Muscle layer of duodenum (tissue), 2 donors: Measurements from ENCODE around the gene OR10C1.

ENCODE experiments used
- H3K27ac ChIP-seq: one replicate; pipeline ENCODE4 v1.7.0; 2013; ENCODE audit warnings: mild to moderate bottlenecking, low read length
- H3K27me3 ChIP-seq: one replicate; pipeline ENCODE4 v1.7.0; 2013; ENCODE audit warnings: low read depth, mild to moderate bottlenecking, control low read depth, low read length
- H3K36me3 ChIP-seq, 2 donors: one replicate each; pipeline ENCODE4 v1.7.0; 2013; ENCODE audit warnings: low read length in 2 of 2, control low read depth in 1 of 2, mild to moderate bottlenecking in 1 of 2; ENCODE audit not compliant: insufficient read depth in 2 of 2, control insufficient read depth in 1 of 2
- H3K4me1 ChIP-seq, 2 donors: one replicate each; pipeline ENCODE4 v1.7.0; 2013; ENCODE audit warnings: low read length in 2 of 2, mild to moderate bottlenecking in 2 of 2, control low read depth in 1 of 2, moderate library complexity in 1 of 2; ENCODE audit not compliant: insufficient read depth in 2 of 2, control insufficient read depth in 1 of 2
- H3K4me3 ChIP-seq, 2 donors: one replicate each; pipeline ENCODE4 v1.7.0; 2013; ENCODE audit warnings: low read length in 2 of 2, low read depth in 1 of 2, mild to moderate bottlenecking in 1 of 2
- H3K9me3 ChIP-seq, 2 donors: one replicate each; pipeline ENCODE4 v1.7.0; 2013; ENCODE audit warnings: low read length in 2 of 2, control low read depth in 1 of 2, mild to moderate bottlenecking in 1 of 2; ENCODE audit not compliant: control insufficient read depth in 1 of 2
- donor health status: healthy.

The OR10C1 gene

GRCh38 chr6:29478740-29479139 lies 39.6 kb downstream of the OR10C1 start:
- Histone ChIP-seq H3K27ac (no peak overlapping the region), H3K4me3 (no peak overlapping the region), H3K9me3 (no peaks in the 10 kb centered on the region), H3K36me3 (no peaks in the 10 kb centered on the region), H3K4me1 (no peaks in the 10 kb centered on the region), H3K27me3 (no peaks in the 10 kb centered on the region)

- H3K27me3 ChIP-seq = no peaks in the 10 kb centered on the region
- no peaks in the 10 kb centered on the region for H3K36me3 ChIP-seq
- no peaks in the 10 kb centered on the region for H3K4me1 ChIP-seq
- H3K4me3 ChIP-seq = no peak overlapping the region
- H3K9me3 ChIP-seq = no peaks in the 10 kb centered on the region
- H3K27ac ChIP-seq = no peak overlapping the region
Measured at GRCh38 chr6:29479560-29479959, 40.5 kb downstream of the OR10C1 start.

- no peaks in the 10 kb centered on the region for H3K9me3 ChIP-seq
- H3K27me3 ChIP-seq = no peaks in the 10 kb centered on the region
- no peak overlapping the region for H3K27ac ChIP-seq
- no peaks in the 10 kb centered on the region for H3K4me1 ChIP-seq
- H3K4me3 ChIP-seq = no peak overlapping the region
- H3K36me3 ChIP-seq = no peaks in the 10 kb centered on the region
Measured at GRCh38 chr6:29483186-29483585, 44.1 kb downstream of the OR10C1 start.

DNA sequence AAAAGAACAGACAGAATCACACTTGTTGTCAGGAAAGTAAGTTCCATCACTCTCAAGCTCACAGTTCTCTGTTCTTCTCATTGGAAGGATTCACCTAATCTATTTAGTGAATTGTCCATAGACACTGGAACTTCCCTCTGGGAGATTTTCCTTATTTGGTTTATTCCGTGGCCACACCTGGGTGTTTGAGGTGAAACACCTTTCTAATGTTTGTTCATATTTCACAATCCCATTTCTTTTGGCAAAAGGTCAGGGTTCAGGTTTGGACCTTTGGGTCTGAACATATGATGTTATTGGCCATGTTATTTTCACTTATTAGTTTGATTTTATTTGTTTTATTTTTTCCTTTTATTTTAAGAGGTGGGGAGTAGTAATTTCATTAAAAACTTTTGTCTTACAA lies 44.6 kb downstream of the OR10C1 start:
- H3K4me3 ChIP-seq = no peak overlapping the region
- no peaks in the 10 kb centered on the region for H3K9me3 ChIP-seq
- H3K27ac ChIP-seq = no peak overlapping the region
- no peaks in the 10 kb centered on the region for H3K27me3 ChIP-seq
- no peaks in the 10 kb centered on the region for H3K4me1 ChIP-seq
- H3K36me3 ChIP-seq = no peaks in the 10 kb centered on the region

GRCh38 chr6:29486577-29486976 lies 47.5 kb downstream of the OR10C1 start:
- H3K36me3 ChIP-seq = no peaks in the 10 kb centered on the region
- H3K27me3 ChIP-seq = no peaks in the 10 kb centered on the region
- no peaks in the 10 kb centered on the region for H3K4me1 ChIP-seq
- no peaks in the 10 kb centered on the region for H3K9me3 ChIP-seq
- H3K4me3 ChIP-seq = no peak overlapping the region
- no peak overlapping the region for H3K27ac ChIP-seq

- no peaks in the 10 kb centered on the region for H3K9me3 ChIP-seq
- no peaks in the 10 kb centered on the region for H3K4me1 ChIP-seq
- no peak overlapping the region for H3K27ac ChIP-seq
- no peaks in the 10 kb centered on the region for H3K27me3 ChIP-seq
- no peak overlapping the region for H3K4me3 ChIP-seq
- no peaks in the 10 kb centered on the region for H3K36me3 ChIP-seq
Measured at GRCh38 chr6:29487131-29487530, 48.0 kb downstream of the OR10C1 start.

DNA sequence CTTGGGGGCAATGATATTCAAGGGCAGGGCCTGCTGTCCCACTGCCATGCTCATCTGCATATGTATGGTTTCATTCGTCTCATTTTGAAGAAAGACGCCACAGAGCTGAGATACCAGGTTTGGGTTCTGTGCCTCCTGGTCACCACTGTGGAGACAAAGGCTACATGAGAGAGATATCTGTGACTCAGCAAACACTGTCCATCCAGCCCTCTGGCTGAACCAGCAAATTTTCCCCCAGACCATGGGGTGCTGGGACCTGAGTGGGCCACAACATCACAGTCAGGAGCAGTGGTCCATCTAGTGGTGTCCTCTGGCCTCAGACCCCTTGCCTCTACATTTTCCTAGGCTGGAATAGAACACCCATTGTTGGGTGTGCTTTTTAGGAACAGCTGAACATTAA lies 48.6 kb downstream of the OR10C1 start, which contains the start of gene MAS1L:
TSS of gene MAS1L (minus strand) at position 297 of the 400 bp plus-strand sequence. CDS start at position 243, 54 bp downstream.
- H3K36me3 ChIP-seq = no peaks in the 10 kb centered on the region
- H3K27me3 ChIP-seq = no peaks in the 10 kb centered on the region

GRCh38 chr6:29488874-29489273 lies 49.8 kb downstream of the OR10C1 start:
- Histone ChIP-seq H3K27ac (no peak overlapping the region), H3K4me3 (no peak overlapping the region), H3K4me1 (no peaks in the 10 kb centered on the region), H3K36me3 (no peaks in the 10 kb centered on the region), H3K27me3 (no peaks in the 10 kb centered on the region), H3K9me3 (no peaks in the 10 kb centered on the region)

More for the DNA sequence above, 48.6 kb downstream of the OR10C1 start, which contains the start of gene MAS1L:
- Histone ChIP-seq H3K9me3 (no peaks in the 10 kb centered on the region), H3K4me1 (no peaks in the 10 kb centered on the region), H3K27ac (no peak within 1 kb of the TSS), H3K4me3 (no peak within 1 kb of the TSS)

DNA sequence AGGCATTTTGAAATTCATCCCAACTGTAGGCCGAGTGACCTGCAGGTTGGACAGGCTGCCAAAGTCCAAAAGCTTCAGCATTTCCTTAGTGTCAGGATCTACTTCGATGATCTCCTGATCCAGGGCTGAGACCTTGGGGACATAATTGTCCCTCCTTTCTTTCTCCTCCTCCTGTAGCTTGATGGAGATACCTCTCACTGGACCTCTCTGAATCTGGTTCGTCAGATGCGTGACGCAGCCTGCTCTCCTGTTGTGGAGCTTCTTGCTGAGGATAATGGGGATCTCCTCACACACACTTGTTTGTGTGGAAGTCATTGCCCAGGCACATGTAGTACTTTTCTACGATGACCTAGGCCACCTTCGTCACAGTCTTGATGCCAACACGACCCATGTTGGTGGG lies 50.2 kb downstream of the OR10C1 start:
- Histone ChIP-seq H3K9me3 (no peaks in the 10 kb centered on the region), H3K36me3 (no peaks in the 10 kb centered on the region), H3K27ac (no peak overlapping the region), H3K27me3 (no peaks in the 10 kb centered on the region), H3K4me3 (no peak overlapping the region), H3K4me1 (no peaks in the 10 kb centered on the region)

GRCh38 chr6:29490055-29490454 lies 50.9 kb downstream of the OR10C1 start:
- Histone ChIP-seq H3K27me3 (no peaks in the 10 kb centered on the region), H3K4me1 (no peaks in the 10 kb centered on the region), H3K4me3 (no peak overlapping the region), H3K9me3 (no peaks in the 10 kb centered on the region), H3K36me3 (no peaks in the 10 kb centered on the region), H3K27ac (no peak overlapping the region)

DNA sequence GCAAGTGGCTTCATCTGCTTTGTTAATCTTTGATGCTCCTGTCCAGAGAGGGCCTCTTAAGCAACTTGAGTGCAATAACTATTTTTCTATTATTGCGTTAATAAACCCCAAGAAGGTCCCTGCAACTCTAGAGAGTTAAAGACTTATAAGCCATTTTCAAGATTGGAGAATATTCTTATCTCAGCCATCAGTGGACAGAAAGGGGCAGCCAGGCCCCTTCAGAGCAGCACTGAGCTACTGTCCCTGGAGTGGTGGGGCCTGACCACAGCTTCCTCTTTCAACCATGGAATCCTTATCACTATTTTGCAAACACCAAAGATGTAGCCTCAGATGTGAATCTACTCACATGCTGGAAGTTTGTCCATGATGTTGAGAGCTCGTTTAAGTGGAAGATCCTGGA lies 51.4 kb downstream of the OR10C1 start:
- H3K27ac ChIP-seq = no peak overlapping the region
- H3K4me3 ChIP-seq = no peak overlapping the region
- H3K4me1 ChIP-seq = no peaks in the 10 kb centered on the region
- H3K9me3 ChIP-seq = no peaks in the 10 kb centered on the region
- H3K27me3 ChIP-seq = no peaks in the 10 kb centered on the region
- H3K36me3 ChIP-seq = no peaks in the 10 kb centered on the region
